Subcutaneous adipose tissue (tissue), 4 donors: ENCODE data around the gene LACRT. TPM values are rescaled to one million over a fixed set of nuclear protein-coding genes. Genes with fewer than 3 reads are reported as not detected.

ENCODE experiments used
- CTCF ChIP-seq: fragments of 450-650 bp; IDR thresholded peaks from one replicate; pipeline ENCODE4 v1.5.1; 2016; ENCODE audit warnings: low read depth, mild to moderate bottlenecking, control low read depth, antibody characterized with exemption, moderate library complexity
- total RNA-seq, 4 donors: library from RNA; depleted of rRNA; stranded (reverse); fragments of >200 nt; gene quantifications; one replicate each; pipeline ENCODE4 v1.1.0, GENCODE V29; 2016

Gene LACRT
- total RNA-seq, 4 donors from 2014 or later, result not detected

- no peak for TF ChIP-seq CTCF
Observed at GRCh38 chr12:54584128-54584527, 50.6 kb downstream of the LACRT start.

- TF ChIP-seq CTCF, result no peak
Observed at GRCh38 chr12:54583726-54584125, 51.0 kb downstream of the LACRT start.

- no peak for TF ChIP-seq CTCF
Observed at GRCh38 chr12:54581412-54581811, 53.3 kb downstream of the LACRT start.

Other genes with a start within 250 kb of the LACRT start
- 100 to 1,000 TPM in 2 of 4 donors, 10 to 100 TPM in 2; 81.5 to 150 (median 109) TPM for gene ITGA5, start 215.6 kb downstream of the LACRT start, total RNA-seq
- gene GTSF1, start 161.3 kb downstream of the LACRT start, total RNA-seq, result 1 to 10 TPM in 1 of 4 donors, not detected in 3; 9.3 TPM
- 100 to 1,000 TPM in 1 of 4 donors, 10 to 100 TPM in 3; 31.1 to 166 (median 49.3) TPM for gene NCKAP1L, start 137.1 kb downstream of the LACRT start, total RNA-seq
- 10 to 100 TPM; 28.0 to 50.3 (median 42.1) TPM for gene PDE1B, start 85.3 kb downstream of the LACRT start, total RNA-seq
- 100 to 1,000 TPM; 140 to 959 (median 219) TPM for gene PPP1R1A, start 46.2 kb downstream of the LACRT start, total RNA-seq
- gene DCD, start 13.5 kb upstream of the LACRT start, total RNA-seq, result not detected
- not detected for gene MUCL1, start 219.6 kb upstream of the LACRT start, total RNA-seq